ENCODE measurements around the gene PAQR6.

The PAQR6 gene

GRCh38 chr1:156262461-156263287, 14.8 kb upstream of the PAQR6 start:
- peak; percentile 31 for DNase-seq (ENCODE audit: low spot score)

- no peak for DNase-seq (ENCODE audit: low spot score)
These were observed 13.0 kb upstream of the PAQR6 start for GRCh38 chr1:156260896-156261295.

- no peak for DNase-seq (ENCODE audit: low spot score)
These were observed 11.9 kb upstream of the PAQR6 start for GRCh38 chr1:156259805-156260204.

DNA sequence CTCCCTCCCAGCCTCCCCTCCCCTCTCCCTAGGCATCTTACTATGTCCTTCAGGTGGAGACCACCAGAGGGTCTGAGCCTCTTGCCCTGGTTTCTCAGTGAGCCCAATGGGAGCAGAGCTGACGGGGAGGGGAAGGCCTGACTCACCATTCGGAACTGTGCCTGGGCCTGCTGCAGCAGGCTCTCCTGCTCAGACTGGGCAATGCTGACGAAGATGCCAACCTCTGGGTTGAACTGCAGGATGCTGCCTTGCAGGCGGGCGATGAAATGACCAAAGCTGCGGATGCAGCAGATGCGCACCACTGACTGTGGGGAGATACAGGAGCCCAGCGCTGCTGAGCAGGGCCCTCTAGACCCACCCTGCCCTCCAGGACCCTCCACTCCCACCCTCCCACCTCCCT, 11.0 kb upstream of the PAQR6 start:
- DNase-seq (ENCODE audit: low spot score) = no peak

- DNase-seq (ENCODE audit: low spot score) = no peak
These were observed 9.9 kb upstream of the PAQR6 start for GRCh38 chr1:156257711-156258110.

GRCh38 chr1:156253634-156254033, 5.8 kb upstream of the PAQR6 start:
- no peak for DNase-seq (ENCODE audit: low spot score)

GRCh38 chr1:156251527-156251926, 3.7 kb upstream of the PAQR6 start:
- DNase-seq (ENCODE audit: low spot score) = no peak

DNA sequence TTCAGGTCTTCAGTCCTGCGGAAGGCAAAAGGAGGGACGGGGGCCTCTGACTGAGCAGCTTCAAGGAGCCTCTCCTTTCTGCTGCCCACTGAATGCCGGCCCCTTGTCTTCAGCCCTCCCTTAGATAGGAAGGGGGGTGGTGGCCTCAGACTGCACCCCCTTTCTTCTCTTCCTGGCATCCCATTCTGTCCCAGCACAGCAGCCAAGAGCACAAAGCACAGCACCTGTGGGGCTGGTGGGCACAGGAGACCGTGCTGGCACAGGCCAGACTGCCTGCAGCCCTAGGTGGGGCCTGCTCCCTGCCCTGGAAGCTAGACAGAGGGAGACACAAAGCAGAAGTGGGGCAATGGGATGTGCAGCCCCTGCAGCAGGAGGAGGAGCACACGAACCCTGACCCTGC, 1.7 kb upstream of the PAQR6 start:
- no peak for DNase-seq (ENCODE audit: low spot score)

DNA sequence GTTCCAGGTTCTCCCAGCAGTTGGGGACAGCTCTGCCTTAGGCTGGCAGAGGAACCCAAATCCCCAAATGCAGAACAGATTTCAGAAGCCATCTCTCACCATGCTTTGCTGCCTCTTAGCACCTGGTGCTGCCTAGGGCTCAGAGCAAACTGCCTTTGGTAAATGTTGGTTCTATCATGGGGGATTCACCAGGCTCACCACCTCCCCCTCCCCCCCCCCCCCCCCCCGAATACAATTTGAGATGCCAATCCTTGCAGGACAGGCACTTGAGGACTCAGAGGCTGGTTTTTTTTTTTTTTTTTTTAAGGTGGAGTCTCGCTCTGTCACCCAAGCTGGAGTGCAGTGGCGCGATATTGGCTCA, 447 bp upstream of the PAQR6 start:
- no peak for DNase-seq (ENCODE audit: low spot score)

GRCh38 chr1:156246781-156247459, 936 bp downstream of the PAQR6 start:
- peak; percentile 32 for DNase-seq (ENCODE audit: low spot score)

GRCh38 chr1:156246241-156246780, 1.5 kb downstream of the PAQR6 start:
- no peak for DNase-seq (ENCODE audit: low spot score)

- DNase-seq (ENCODE audit: low spot score) = no peak
These were observed 2.2 kb downstream of the PAQR6 start for GRCh38 chr1:156245451-156246232.

DNA sequence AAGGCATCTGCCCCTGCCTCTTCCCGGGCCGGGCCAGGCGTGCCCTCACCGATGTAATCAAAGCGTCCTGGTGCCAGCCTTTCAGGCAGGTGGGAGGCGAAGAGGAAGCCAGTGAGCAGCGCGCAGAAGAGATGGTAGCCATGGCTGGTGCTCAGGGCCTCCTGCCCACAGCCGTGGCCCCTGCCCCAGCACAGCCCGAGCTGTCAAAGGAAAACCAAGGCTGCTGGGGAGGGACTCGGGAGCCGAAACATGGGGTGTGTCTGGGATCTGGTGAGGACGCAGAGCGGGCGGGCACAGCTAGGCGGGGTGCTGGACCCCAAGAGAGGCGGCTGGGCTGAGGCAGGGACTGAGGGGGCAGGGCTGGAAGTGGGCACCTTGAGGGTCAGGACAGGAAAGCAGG, 3.1 kb downstream of the PAQR6 start:
- no peak for DNase-seq (ENCODE audit: low spot score)

DNA sequence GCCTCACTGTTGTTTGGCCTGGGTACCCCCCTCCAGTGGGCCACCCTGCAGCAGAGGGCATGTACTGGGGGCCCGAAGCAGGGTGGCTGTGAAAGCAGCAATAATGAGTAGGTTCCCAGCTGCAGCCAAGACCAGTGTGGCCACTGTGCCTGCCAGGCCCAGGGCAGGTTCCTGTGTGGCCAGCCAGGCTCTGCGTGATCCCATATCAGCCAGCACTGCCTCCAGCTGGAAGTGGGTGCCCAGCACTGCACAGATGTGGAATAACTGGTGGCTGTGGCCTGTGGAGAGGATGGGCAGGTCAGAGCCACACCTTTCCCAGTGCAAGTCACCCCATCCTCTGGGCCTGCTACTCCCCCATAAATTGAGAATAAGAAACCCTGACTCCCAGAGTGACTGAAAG, 3.7 kb downstream of the PAQR6 start:
- DNase-seq (ENCODE audit: low spot score) = no peak

GRCh38 chr1:156242738-156243137, 5.1 kb downstream of the PAQR6 start:
- DNase-seq (ENCODE audit: low spot score) = no peak

DNA sequence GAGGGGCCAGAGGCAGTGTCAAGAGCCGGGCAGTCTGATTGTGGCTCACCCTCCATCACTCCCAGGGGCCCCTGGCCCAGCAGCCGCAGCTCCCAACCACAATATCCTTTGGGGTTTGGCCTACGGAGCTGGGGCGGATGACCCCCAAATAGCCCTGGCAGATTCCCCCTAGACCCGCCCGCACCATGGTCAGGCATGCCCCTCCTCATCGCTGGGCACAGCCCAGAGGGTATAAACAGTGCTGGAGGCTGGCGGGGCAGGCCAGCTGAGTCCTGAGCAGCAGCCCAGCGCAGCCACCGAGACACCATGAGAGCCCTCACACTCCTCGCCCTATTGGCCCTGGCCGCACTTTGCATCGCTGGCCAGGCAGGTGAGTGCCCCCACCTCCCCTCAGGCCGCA, 5.9 kb downstream of the PAQR6 start, which contains the start of gene BGLAP:
TSS of gene BGLAP (plus strand) at position 259 of the 400 bp plus-strand sequence. CDS start at position 307, 48 bp downstream.
- no peak for DNase-seq (ENCODE audit: low spot score)

- DNase-seq (ENCODE audit: low spot score) = no peak
These were observed 6.5 kb downstream of the PAQR6 start for GRCh38 chr1:156241311-156241811.

GRCh38 chr1:156238248-156238647, 9.6 kb downstream of the PAQR6 start:
- no peak for DNase-seq (ENCODE audit: low spot score)

DNA sequence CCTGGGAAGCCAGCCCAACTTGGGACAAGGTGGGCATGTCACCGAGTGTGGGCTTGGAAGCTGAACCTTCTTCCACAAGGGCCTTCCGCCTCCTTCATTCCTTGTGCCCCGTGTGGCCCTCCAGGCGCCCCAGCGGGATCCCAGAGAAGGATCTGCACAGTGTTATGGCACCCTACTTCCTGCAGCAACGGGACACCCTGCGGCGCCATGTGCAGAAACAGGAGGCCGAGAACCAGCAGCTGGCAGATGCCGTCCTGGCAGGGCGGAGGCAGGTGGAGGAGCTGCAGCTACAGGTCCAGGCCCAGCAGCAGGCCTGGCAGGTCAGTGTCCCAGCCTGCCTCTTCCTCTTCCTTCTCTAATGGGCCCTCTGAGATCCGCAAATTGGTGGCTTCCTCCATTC, 11.7 kb downstream of the PAQR6 start:
- no peak for DNase-seq (ENCODE audit: low spot score)

- DNase-seq (ENCODE audit: low spot score) = no peak
These were observed 14.3 kb downstream of the PAQR6 start for GRCh38 chr1:156233426-156234127.

DNA sequence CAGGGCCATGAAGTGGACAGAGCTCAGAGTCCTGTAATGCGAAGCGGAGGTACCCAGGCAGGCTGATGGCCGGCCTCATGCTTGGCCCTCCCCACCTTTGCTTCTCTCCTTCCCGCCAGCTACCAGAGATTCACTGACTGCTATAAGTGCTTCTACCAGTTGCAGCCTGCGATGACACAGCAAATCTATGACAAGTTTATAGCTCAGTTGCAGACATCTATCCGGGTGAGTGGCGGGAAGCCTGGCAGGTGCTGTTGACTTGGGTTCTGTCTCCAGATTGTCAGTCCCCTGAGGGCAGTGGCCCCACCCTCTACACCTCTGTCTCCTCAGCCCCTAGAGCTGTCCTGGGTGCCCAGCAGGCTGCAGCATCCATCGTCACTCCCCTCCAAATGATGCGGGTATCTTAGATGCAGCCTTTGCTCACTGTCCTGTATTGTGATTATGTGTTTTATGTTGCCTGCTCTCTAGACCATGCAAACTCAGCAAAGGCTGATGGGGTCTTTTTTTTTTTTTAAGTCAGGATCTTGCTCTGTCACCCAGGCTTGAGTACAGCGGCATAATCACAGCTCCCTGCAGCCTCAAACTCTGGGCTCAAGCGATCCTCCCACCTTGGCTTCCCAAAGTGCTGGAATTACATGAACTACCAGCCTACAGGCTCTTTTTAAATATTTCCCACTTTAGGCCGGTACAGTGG, 15.5 kb downstream of the PAQR6 start:
- DNase-seq (ENCODE audit: low spot score) = no peak
